ENCODE results near the gene CRISP2. TPM values are rescaled to one million over a fixed set of nuclear protein-coding genes. Genes with fewer than 3 reads are reported as not detected.
"Not testable (repeated sequence)": the region's sequence is repeated elsewhere in the genome, so short reads cannot be mapped to it uniquely, and the experiment has no call there.

Gene CRISP2
- total RNA-seq, 1 donor from 2014 or later = not detected

DNA sequence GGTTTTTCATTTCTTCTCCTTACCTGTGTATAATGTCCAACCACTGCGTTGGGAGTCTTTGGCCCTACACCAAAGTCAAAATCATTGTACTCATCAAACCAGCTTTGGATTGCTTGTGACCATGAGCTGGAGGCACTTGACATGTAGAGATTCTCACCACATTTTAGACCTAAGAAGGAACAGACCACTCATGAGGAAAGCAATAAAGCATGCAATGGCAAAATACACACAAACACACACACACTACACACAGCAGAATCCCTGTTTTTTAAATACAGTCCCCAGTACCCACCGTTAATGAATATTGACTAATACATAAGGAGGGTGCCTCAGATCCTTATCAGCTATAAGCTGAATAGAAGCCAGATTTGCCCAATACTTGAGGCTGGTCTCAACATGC, 20.3 kb upstream of the CRISP2 start:
- no peaks in the 10 kb centered on the region for H3K27me3 ChIP-seq
- H3K9me3 ChIP-seq = no peaks in the 10 kb centered on the region
- no peak for ATAC-seq
- TF ChIP-seq, protein P1, sequence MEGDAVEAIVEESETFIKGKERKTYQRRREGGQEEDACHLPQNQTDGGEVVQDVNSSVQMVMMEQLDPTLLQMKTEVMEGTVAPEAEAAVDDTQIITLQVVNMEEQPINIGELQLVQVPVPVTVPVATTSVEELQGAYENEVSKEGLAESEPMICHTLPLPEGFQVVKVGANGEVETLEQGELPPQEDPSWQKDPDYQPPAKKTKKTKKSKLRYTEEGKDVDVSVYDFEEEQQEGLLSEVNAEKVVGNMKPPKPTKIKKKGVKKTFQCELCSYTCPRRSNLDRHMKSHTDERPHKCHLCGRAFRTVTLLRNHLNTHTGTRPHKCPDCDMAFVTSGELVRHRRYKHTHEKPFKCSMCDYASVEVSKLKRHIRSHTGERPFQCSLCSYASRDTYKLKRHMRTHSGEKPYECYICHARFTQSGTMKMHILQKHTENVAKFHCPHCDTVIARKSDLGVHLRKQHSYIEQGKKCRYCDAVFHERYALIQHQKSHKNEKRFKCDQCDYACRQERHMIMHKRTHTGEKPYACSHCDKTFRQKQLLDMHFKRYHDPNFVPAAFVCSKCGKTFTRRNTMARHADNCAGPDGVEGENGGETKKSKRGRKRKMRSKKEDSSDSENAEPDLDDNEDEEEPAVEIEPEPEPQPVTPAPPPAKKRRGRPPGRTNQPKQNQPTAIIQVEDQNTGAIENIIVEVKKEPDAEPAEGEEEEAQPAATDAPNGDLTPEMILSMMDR (IDR thresholded peaks at IDR 0.05) = no peak
- H3K27ac ChIP-seq = no peak overlapping the region
- DNase-seq = no peak
- H3K4me3 ChIP-seq = no peak overlapping the region
- no peaks in the 10 kb centered on the region for H3K36me3 ChIP-seq
- no peaks in the 10 kb centered on the region for H3K4me1 ChIP-seq
- intact Hi-C loops (cut with DNase I) = no loop called here

DNA sequence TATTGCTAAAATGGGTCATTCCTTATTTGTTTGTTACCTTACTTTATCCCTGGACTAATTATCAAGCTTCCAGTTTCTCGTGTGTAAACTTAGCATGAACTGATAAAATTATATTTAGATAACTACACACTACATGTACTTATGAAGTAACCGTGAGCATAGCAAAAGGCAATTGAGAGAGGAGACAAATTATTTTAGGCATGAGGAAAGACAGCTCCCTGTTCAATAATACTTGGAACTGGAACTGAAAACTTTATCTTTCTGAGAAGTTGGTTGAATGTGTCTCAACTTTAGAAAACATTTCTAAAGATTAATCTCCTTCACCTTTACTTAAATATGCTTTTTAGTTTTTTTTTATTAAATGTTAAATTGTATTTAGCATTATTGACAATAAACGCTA, 19.4 kb upstream of the CRISP2 start:
- Histone ChIP-seq H3K27ac (no peak overlapping the region), H3K36me3 (no peaks in the 10 kb centered on the region), H3K4me1 (no peaks in the 10 kb centered on the region), H3K9me3 (no peaks in the 10 kb centered on the region), H3K4me3 (no peak overlapping the region), H3K27me3 (no peaks in the 10 kb centered on the region)
- no peak for DNase-seq
- intact Hi-C loops (cut with DNase I) = no loop called here
- TF ChIP-seq, protein P1 (IDR thresholded peaks at IDR 0.05) = no peak
- no peak for ATAC-seq

DNA sequence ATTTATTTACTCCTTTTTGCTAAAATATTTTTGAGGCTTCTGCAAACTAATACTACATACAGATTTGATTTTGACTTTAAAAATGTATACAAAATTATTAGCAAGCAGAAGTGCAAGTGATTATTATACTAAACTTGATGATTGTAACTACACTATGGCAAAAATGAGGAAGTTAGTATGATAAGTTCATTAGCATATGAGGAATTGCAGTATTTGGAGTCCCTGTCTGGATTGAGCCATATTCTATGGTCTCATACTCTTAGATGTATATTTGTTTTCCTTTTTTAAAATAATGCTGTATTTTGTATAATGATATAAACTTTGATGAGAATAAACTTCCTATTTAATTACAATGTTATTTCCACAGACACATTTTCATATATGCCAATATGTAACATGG, 16.9 kb upstream of the CRISP2 start:
- Histone ChIP-seq H3K27me3 (no peaks in the 10 kb centered on the region), H3K36me3 (no peaks in the 10 kb centered on the region), H3K4me1 (no peaks in the 10 kb centered on the region), H3K9me3 (no peaks in the 10 kb centered on the region), H3K27ac (no peak overlapping the region), H3K4me3 (no peak overlapping the region)
- DNase-seq = no peak
- intact Hi-C loops (cut with DNase I) = no loop called here
- ATAC-seq = no peak
- TF ChIP-seq, protein P1 (IDR thresholded peaks at IDR 0.05) = no peak

DNA sequence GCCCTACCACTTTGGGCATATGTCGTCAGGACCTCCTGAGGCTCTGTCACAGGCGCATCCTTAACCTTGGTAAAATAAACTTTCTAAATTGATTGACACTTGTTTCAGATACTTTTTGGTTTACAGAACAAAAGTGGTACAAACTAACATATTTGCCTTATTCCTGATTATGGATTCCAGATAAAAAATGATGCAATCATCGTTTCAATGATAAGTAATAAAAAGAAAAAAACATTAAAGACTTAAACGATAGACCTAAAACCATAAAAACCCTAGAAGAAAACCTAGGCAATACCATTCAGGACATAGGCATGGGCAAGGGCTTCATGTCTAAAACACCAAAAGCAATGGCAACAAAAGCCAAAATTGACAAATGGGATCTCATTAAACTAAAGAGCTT, 10.6 kb upstream of the CRISP2 start:
- H3K4me3 ChIP-seq; DNase-seq; H3K4me1 ChIP-seq; H3K27me3 ChIP-seq; H3K27ac ChIP-seq; ATAC-seq; intact Hi-C loops (cut with DNase I); H3K9me3 ChIP-seq; H3K36me3 ChIP-seq: not testable (repeated sequence)

DNA sequence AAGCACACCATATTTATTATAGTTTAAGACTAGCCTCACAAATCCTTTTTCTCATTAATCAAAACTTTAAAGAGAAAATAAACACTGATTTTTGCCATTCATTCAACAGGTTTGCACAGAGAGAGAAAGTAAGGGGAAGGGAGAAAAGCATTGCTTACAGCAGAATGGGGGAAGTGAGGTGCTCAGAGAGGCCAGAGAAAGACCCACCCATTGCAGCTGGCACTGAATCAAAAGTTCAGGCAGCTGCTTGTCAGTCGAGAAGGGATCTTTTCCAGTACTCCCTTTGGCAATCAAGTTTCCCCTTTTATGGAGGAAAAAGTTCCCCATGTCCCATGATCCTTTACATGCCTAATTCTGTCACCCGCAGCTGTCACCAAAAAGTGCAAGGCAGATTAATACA, 8.0 kb upstream of the CRISP2 start:
- DNase-seq (no peak), ATAC-seq (no peak)

DNA sequence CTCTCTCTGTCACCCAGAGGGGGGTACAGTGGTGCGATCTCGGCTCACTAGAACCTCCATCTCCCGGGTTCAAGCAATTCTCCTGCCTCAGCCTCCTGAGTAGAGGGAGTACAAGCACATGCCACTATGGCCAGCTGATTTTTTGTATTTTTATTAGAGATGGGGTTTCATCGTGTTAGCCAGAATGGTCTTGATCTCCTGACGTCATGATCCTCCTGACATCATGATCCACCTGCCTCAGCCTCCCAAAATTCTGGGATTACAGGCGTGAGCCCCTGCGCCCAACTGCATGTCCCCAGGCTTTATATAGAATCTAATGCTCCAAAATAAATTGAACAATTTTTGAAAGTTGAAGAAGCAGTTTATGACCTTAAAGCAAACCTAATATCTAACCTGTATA, 7.0 kb upstream of the CRISP2 start:
- intact Hi-C loops (cut with DNase I) = no loop called here

More for the DNA sequence above, 8.0 kb upstream of the CRISP2 start:
- Histone ChIP-seq H3K9me3 (peaks cover 3% of the 10 kb centered on the region), H3K27ac (no peak overlapping the region), H3K36me3 (no peaks in the 10 kb centered on the region), H3K4me1 (no peaks in the 10 kb centered on the region), H3K27me3 (no peaks in the 10 kb centered on the region), H3K4me3 (no peak overlapping the region)
- TF ChIP-seq, protein P1 (IDR thresholded peaks at IDR 0.05) = no peak
- intact Hi-C loops (cut with DNase I) = no loop called here

More for the DNA sequence above, 7.0 kb upstream of the CRISP2 start:
- H3K9me3 ChIP-seq = peaks cover 3% of the 10 kb centered on the region
- no peaks in the 10 kb centered on the region for H3K36me3 ChIP-seq
- no peaks in the 10 kb centered on the region for H3K27me3 ChIP-seq
- no peaks in the 10 kb centered on the region for H3K4me1 ChIP-seq
- no peak overlapping the region for H3K27ac ChIP-seq
- TF ChIP-seq, protein P1 (IDR thresholded peaks at IDR 0.05) = no peak
- no peak for ATAC-seq
- DNase-seq = no peak
- H3K4me3 ChIP-seq = no peak overlapping the region

All from upper lobe of right lung (tissue), 1 donor.